GM18873 (cell line): ENCODE measurements around the gene CD84.
"Not testable (repeated sequence)": the region's sequence is repeated elsewhere in the genome, so short reads cannot be mapped to it uniquely, and the experiment has no call there.

Source experiments
- ATAC-seq: cut with Tn5 transposase; IDR thresholded peaks from one replicate; pipeline ENCODE4 v1.9.1; 2021; ENCODE audit warnings: mild to moderate bottlenecking, moderate library complexity, moderate number of reproducible peaks; ENCODE audit not compliant: unreplicated experiment, low FRiP score

CD84 gene

GRCh38 chr1:160610569-160611242, 31.4 kb upstream of the CD84 start:
- ATAC-seq = no peak

- ATAC-seq = no peak
Observed at GRCh38 chr1:160608941-160609340, 29.6 kb upstream of the CD84 start.

- no peak for ATAC-seq
Observed at GRCh38 chr1:160608514-160608913, 29.2 kb upstream of the CD84 start.

- ATAC-seq = no peak
Observed at GRCh38 chr1:160608057-160608456, 28.8 kb upstream of the CD84 start.

- peak; percentile 12 for ATAC-seq
Observed at GRCh38 chr1:160607672-160608032, 28.4 kb upstream of the CD84 start.

GRCh38 chr1:160607011-160607671, 27.8 kb upstream of the CD84 start:
- peak; percentile 47 for ATAC-seq

GRCh38 chr1:160606611-160607010, 27.3 kb upstream of the CD84 start:
- ATAC-seq = no peak

- no peak for ATAC-seq
Observed at GRCh38 chr1:160605792-160606479, 26.6 kb upstream of the CD84 start.

- no peak for ATAC-seq
Observed at GRCh38 chr1:160605205-160605604, 25.9 kb upstream of the CD84 start.

GRCh38 chr1:160597705-160598104, 18.4 kb upstream of the CD84 start:
- no peak for ATAC-seq

GRCh38 chr1:160597051-160597450, 17.8 kb upstream of the CD84 start:
- no peak for ATAC-seq

- no peak for ATAC-seq
Observed at GRCh38 chr1:160590488-160590887, 11.2 kb upstream of the CD84 start.

GRCh38 chr1:160588468-160588867, 9.2 kb upstream of the CD84 start:
- no peak for ATAC-seq

GRCh38 chr1:160584784-160585183, 5.5 kb upstream of the CD84 start:
- no peak for ATAC-seq

- not testable (repeated sequence) for ATAC-seq
Observed at GRCh38 chr1:160582976-160583375, 3.7 kb upstream of the CD84 start.

GRCh38 chr1:160581961-160582360, 2.7 kb upstream of the CD84 start:
- ATAC-seq = no peak

GRCh38 chr1:160580221-160580812, 1.0 kb upstream of the CD84 start:
- no peak for ATAC-seq

GRCh38 chr1:160578525-160579191, 638 bp downstream of the CD84 start:
- no peak for ATAC-seq

GRCh38 chr1:160578175-160578524, 1.1 kb downstream of the CD84 start:
- no peak for ATAC-seq

- no peak for ATAC-seq
Observed at GRCh38 chr1:160577671-160578070, 1.6 kb downstream of the CD84 start.

GRCh38 chr1:160576884-160577283, 2.4 kb downstream of the CD84 start:
- no peak for ATAC-seq
